Hematopoietic multipotent progenitor cell treated with erythropoietin and hydrocortisone succinate and interleukin-3 and kit ligand, for 17 days (in vitro differentiated cells): ENCODE measurements around the gene GTF3C1.
"Not testable (repeated sequence)": the region's sequence is repeated elsewhere in the genome, so short reads cannot be mapped to it uniquely, and the experiment has no call there.

ENCODE experiments used
- DNase-seq: peaks from one replicate; pipeline ENCODE4 v3.0.0-alpha.2; 2015; ENCODE audit warnings: low spot score

Gene GTF3C1

DNA sequence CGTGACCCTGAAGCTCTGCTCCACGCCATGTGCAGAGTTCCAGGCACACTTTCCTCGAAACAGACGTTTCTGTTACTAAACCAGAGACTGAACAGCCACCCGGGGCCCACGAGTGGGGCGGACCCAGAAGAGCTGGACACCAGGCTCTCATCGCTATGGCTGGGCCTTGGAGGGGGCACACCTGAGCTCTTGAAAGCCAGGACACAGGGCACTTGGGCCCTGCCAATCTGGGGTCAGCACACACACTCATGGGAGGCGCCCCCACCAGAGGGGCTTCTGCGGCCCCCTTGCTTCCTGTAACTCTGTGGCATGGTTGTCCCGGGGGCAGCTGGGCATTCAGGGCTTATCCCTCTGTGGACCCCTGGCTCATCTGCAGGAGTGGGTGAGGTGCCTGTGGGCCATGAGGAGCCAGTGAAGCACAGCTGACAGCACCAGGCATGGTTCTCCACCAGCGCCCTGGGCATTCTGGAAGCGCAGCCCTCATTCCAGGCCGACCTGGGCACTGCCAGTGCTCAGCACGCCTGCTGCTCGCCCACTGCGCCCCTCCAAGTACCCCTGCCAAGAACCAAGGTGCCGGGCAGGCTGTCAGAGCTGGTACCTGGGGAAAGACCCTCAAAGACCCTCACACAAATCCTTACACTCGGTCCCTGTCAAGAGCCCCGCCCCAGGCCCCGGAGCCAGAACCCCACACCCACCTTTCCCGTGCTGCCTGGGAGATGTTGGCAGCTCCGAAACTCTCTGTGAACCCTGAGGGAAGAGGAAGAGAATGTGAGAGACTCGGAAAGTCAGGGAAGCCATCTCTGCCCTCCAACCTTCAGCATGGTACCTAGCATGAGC lies 86.6 kb downstream of the GTF3C1 start:
- DNase-seq = no peak

- no peak for DNase-seq
These were observed 87.4 kb downstream of the GTF3C1 start for GRCh38 chr16:27462200-27462845.

GRCh38 chr16:27461483-27462171 lies 88.1 kb downstream of the GTF3C1 start:
- no peak for DNase-seq

DNA sequence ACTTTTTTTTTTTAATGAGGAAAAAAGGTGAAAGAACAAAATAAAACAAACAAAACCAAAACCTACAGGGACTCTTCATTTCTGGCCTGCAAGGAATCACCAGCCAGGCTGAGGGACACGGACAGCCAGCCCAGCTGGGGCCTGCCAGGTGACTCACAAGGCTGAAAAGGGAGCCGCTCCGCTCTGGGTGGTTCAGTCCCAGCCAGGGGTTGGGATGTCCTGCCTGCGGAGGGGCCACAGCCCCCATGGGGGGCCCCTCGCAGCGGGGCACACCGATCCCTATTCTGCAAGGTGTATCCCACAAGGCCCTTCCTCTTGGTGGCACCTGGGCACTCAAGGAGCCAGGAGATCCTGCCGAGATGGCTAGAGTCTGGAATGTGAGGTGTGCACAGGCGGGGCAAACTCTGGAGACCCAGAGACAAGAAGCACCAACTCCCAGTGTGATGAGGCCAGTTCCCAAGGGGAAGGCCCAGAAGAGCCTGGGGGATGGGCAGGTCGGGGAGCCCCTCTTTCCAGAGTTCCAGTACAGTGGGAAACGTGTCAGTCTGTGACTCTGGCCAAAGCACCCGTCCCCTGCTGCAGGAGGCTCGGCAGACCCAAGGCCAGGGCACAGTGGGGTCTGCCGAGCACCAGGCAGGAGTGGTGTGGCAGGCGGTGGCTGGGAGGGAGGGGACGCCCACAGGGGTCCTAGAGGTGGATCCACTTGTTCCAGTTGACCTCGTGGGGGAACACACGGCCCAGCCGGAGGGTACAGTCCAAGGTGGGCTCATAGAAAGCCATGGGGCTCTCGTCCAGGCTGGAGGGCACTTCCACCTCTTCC lies 88.8 kb downstream of the GTF3C1 start:
- no peak for DNase-seq

DNA sequence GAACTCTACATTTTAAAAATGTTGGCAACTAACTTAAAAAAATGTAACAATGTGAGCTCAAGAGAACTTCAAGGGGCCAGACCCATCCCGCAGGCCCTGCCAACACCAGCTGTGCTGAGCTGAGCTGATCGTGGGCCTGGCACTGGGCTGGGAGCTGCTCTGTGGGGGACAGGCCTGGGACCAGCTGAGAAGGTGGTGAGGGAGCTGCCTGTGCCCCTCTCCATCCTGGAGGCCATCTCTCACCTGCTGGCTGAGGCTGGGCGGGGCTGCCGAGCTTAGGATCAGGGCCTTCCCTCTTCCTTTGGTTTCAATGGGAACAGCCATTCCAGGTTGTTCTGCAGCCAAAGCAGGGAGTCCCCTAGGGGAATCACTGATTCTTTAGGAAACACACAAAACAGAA lies 89.5 kb downstream of the GTF3C1 start:
- no peak for DNase-seq

- no peak for DNase-seq
These were observed 90.6 kb downstream of the GTF3C1 start for GRCh38 chr16:27458987-27459688.

- DNase-seq = no peak
These were observed 91.5 kb downstream of the GTF3C1 start for GRCh38 chr16:27458258-27458657.

- DNase-seq = not testable (repeated sequence)
These were observed 92.2 kb downstream of the GTF3C1 start for GRCh38 chr16:27457605-27457900.

DNA sequence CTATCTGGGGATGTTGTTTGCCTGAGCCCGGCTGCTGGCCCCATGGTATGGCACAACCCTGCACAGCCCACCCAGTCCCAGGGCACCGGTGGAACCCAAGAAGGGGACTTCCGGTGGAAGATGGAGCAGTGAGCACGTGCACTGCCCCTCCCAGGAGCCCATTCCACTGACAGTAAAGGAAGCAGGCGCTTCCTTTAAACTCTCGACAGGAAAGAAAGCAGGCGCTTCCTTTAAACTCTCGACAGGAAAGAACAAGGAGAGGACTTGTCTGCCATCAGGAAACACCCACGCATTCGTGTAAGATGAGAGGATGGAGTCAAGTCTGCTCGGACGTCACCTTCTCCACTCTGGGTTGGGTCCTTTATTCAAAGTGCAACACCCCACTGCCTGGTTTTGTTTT lies 94.0 kb downstream of the GTF3C1 start:
- no peak for DNase-seq

GRCh38 chr16:27453494-27453825 lies 96.3 kb downstream of the GTF3C1 start:
- DNase-seq = no peak

GRCh38 chr16:27452569-27453493 lies 96.9 kb downstream of the GTF3C1 start:
- DNase-seq = no peak

GRCh38 chr16:27450196-27450549 lies 99.5 kb downstream of the GTF3C1 start:
- no peak for DNase-seq

DNA sequence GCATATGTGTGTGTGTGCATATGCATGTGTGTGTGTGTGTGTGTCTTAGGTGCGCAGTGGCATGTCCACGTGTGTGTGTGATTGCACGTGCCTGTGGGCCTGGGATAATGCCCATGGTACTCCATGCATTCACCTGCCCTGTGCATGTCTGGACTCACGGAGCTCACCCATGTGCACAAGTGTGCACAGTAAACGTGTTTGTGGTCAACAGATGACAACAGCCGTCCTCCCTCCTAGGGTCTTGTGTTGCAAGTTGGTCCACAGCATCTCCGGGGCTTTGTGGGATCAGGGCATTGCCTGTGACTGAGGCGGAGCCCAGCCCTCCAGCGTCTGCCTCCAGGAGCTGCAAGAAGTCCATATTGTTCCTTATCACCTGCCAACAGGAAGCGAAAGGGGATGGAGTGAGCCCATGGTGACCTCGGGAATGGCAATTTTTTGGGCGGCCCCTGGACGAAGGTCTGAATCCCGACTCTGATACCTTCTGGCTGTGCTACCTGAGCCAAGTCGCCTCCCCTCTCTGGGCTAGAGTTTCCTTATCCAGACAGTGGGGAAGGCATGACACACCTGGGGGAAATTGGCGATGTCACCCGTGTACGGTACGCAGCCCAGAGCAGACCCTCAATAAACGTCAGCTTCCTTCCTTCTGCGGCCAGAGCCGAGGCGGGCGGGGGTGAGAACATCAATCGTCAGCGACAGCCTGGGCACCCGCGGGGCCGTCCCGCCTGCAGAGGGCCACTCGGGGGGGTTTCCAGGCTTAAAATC lies 100.1 kb downstream of the GTF3C1 start:
- DNase-seq = no peak

- DNase-seq = no peak
These were observed 100.9 kb downstream of the GTF3C1 start for GRCh38 chr16:27448532-27449433.

- DNase-seq = no peak
These were observed 102.4 kb downstream of the GTF3C1 start for GRCh38 chr16:27447301-27447700.

DNA sequence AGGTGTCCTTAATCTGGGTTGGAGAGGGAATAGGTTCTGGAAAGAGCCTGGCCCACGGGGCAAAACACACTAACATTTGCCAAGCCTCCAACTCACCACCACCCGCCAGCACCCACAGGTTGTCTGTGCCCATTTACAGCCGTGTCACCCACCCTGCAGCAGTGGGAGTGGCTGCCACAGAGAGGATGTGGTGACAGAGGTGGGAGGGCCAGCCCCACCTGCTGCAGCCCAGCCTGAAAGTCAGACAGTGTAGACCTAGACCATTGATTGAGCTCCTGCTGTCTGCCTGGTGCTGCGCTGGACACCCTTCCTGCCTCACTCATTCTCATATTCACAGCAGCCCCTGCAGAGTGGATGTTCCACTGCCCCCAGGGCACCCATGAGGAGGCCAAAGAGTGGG lies 103.0 kb downstream of the GTF3C1 start:
- DNase-seq = no peak

- DNase-seq = no peak
These were observed 104.1 kb downstream of the GTF3C1 start for GRCh38 chr16:27445502-27446175.

DNA sequence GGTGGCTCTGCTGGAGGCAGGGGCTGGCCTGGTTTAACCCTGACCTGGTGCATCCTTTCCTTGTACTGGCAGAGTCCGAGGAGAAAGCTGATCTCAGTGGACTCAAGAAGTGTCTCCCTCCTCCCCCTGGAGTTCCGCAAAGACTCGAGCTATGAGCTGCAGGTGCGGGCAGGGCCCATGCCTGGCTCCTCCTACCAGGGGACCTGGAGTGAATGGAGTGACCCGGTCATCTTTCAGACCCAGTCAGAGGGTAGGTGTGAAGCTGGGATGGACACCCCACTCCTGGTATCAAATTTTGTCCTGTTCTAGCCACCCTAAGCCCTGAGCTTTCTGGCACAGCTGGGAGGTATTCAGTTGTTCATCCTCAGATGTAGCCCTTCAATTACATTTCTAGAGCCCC lies 105.2 kb downstream of the GTF3C1 start:
- no peak for DNase-seq
